Spleen (tissue), 11 donors: ENCODE data around the gene PCNX2. TPM values are rescaled to one million over a fixed set of nuclear protein-coding genes. Genes with fewer than 3 reads are reported as not detected.
A peak's percentile ranks its signal among the peaks of the same experiment; 100 is the strongest.

ENCODE experiments used
- DNase-seq: peaks from one replicate; pipeline ENCODE4 v3.0.0-alpha.2; 2020
- H3K27ac ChIP-seq, 8 donors: fragments of 200-600 bp; sonication (generic) in 7 of 8; 1 replicate in 4 of 8; 2 replicates in 4 of 8; pipeline versions ENCODE4 v1.5.0 to v1.8.0; 2016 to 2021; ENCODE audit warnings: inconsistent platforms in 4 of 8, mild to moderate bottlenecking in 4 of 8, moderate library complexity in 1 of 8
- H3K27me3 ChIP-seq, 7 donors: fragments of 200-600 bp; sonication (generic) in 6 of 7; replicated peaks in 1 of 7; 1 replicate in 4 of 7; 2 replicates in 3 of 7; pipeline versions ENCODE4 v1.5.0 to v1.8.0; 2016 to 2021; ENCODE audit warnings: inconsistent platforms in 3 of 7, mild to moderate bottlenecking in 1 of 7
- H3K36me3 ChIP-seq, 6 donors: fragments of 200-600 bp; sonication (generic) in 5 of 6; 1 replicate in 4 of 6; 2 replicates in 2 of 6; pipeline versions ENCODE4 v1.5.0 to v1.8.0; 2016 to 2021; ENCODE audit warnings: inconsistent platforms in 2 of 6
- H3K4me1 ChIP-seq, 6 donors: fragments of 200-600 bp; sonication (generic) in 5 of 6; 1 replicate in 3 of 6; 2 replicates in 3 of 6; pipeline versions ENCODE4 v1.5.0 to v1.8.0; 2016 to 2021; ENCODE audit warnings: inconsistent platforms in 3 of 6
- H3K4me3 ChIP-seq, 8 donors: fragments of 200-600 bp; sonication (generic) in 7 of 8; 1 replicate in 4 of 8; 2 replicates in 4 of 8; pipeline versions ENCODE4 v1.5.0 to v1.8.0; 2016 to 2021; ENCODE audit warnings: inconsistent platforms in 4 of 8, mild to moderate bottlenecking in 4 of 8, moderate library complexity in 2 of 8
- H3K9me3 ChIP-seq, 8 donors: fragments of 200-600 bp; sonication (generic) in 7 of 8; 1 replicate in 4 of 8; 2 replicates in 4 of 8; pipeline versions ENCODE4 v1.5.0 to v1.8.0; 2016 to 2021; ENCODE audit warnings: inconsistent platforms in 4 of 8
- POLR2A ChIP-seq, 3 donors: fragments of 450-650 bp; IDR thresholded peaks; one replicate each; pipeline ENCODE4 v1.5.1; 2017; ENCODE audit warnings: antibody characterized with exemption in 3 of 3, mild to moderate bottlenecking in 1 of 3
- POLR2AphosphoS5 ChIP-seq, 3 donors: sonication (generic); formaldehyde crosslinking; IDR thresholded peaks; one replicate each; pipeline ENCODE4 v1.5.1; 2017; ENCODE audit warnings: antibody characterized with exemption in 3 of 3
- WGBS, 5 donors: extraction: QIAGEN DNeasy Blood & Tissue Kit in 3 of 5; methylation state at CpG; one replicate each; pipeline versions ENCODE4 v1.1.5 to v1.1.7; 2013 to 2018; 5-methylcytosine and 5-hydroxymethylcytosine counted together
- intact Hi-C: fragments of 100-400 bp; cut with DNase I; formaldehyde crosslinking; loops from one replicate; pipeline ENCODE4 v1.15.0; 2023; ENCODE audit warnings: low total_unique reads
- polyA plus RNA-seq, 3 donors: library from polyadenylated mRNA; stranded (reverse); fragments of 200-250 nt; gene quantifications; one replicate each; pipeline ENCODE4 v1.2.1, GENCODE V29; 2013
- total RNA-seq, 7 donors: library from RNA; depleted of rRNA in 3 of 7; stranded (reverse); fragments of >200 nt in 3 of 7; fragmentation: NEBNext Ultra II Directional in 4 of 7; extraction: Animal tissue kit (Norgen Biotek cat#: 25700) in 4 of 7; gene quantifications; one replicate each; pipeline versions ENCODE4 v1.1.0 to v1.2.1, GENCODE V29; 2016 to 2021
- TF ChIP-seq, protein P1 (sequence below), 11 experiments: fragments of 200-600 bp in 7 of 11; fragments of 450-650 bp in 4 of 11; sonication (generic) in 4 of 11; IDR thresholded peaks in 8 of 11; conservative IDR thresholded peaks in 3 of 11; 1 replicate in 7 of 11; 2 replicates in 4 of 11; pipeline versions ENCODE4 v1.4.0 to v1.8.0; 2016 to 2021; ENCODE audit warnings: antibody characterized with exemption in 11 of 11, inconsistent platforms in 4 of 11, mild to moderate bottlenecking in 1 of 11
- donor health status: healthy with polysubstance abuse.
- donor health status: DM: no; HTN: no; CAD: no; lungs with moderate emphysema.
- donor health status: DM: no; HTN: no; CAD: no.
- donor health status: Bipolar disorder and iron deficiency.
- donor health status: healthy.
- donor health status: DM: no; HTN: no; CAD: no.
- donor health status: DM: yes; HTN: yes; CAD: no.

The PCNX2 gene
- total and polyA plus RNA-seq, 10 donors = 4.0 to 26.5 (median 15.4) TPM

DNA sequence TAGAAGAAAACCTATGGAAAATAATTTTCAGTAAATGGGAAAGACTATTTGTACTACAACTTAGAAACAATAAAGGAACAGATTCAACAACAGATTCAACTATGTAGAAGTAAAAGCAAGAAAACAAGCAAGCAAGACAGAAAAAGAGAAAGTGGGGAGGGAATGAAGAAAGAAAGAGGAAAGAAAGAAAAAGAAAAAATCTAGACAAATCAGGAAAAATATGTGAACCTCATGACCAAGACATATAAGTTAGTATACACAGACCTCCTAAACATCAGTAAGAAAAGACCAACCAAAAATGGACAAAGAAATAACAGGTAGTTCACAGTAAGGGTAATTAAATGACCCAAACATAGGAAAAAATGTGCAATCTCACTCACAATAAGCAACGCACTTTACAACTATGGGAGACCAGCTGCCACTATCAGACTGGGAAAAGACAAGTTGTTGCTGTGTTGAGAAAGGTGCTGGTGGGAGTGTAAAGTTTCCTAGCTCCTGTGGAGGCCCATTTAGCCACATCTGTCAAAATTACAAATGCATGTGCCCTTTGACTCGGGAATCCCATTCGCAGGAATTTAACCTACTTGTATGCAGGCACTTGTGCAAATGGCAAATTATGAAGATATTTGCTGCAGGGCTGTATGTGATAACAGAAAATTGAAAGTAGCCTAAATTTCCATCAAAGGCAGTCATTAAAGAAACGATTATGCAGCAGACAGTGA is 18.1 kb upstream of the PCNX2 start:
- DNase-seq = no peak
- Histone ChIP-seq H3K4me3 (no peak overlapping the region), H3K27me3 (no peaks in the 10 kb centered on the region), H3K36me3 (no peaks in the 10 kb centered on the region), H3K4me1 (no peaks in the 10 kb centered on the region), H3K9me3 (no peaks in the 10 kb centered on the region), H3K27ac (no peak overlapping the region)
- 59 to 79% (median 73%) methylated on average over 4 of the region's 4 CpGs for WGBS, 5 donors
- TF ChIP-seq, protein P1, sequence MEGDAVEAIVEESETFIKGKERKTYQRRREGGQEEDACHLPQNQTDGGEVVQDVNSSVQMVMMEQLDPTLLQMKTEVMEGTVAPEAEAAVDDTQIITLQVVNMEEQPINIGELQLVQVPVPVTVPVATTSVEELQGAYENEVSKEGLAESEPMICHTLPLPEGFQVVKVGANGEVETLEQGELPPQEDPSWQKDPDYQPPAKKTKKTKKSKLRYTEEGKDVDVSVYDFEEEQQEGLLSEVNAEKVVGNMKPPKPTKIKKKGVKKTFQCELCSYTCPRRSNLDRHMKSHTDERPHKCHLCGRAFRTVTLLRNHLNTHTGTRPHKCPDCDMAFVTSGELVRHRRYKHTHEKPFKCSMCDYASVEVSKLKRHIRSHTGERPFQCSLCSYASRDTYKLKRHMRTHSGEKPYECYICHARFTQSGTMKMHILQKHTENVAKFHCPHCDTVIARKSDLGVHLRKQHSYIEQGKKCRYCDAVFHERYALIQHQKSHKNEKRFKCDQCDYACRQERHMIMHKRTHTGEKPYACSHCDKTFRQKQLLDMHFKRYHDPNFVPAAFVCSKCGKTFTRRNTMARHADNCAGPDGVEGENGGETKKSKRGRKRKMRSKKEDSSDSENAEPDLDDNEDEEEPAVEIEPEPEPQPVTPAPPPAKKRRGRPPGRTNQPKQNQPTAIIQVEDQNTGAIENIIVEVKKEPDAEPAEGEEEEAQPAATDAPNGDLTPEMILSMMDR (IDR thresholded peaks at IDR 0.05 in 8 of 11, conservative IDR thresholded peaks at IDR 0.05 in 3 of 11) = no peak
- TF ChIP-seq POLR2AphosphoS5 (IDR thresholded peaks at IDR 0.05) (no peak), POLR2A (IDR thresholded peaks at IDR 0.05) (no peak)
- intact Hi-C loops = no loop called here

DNA sequence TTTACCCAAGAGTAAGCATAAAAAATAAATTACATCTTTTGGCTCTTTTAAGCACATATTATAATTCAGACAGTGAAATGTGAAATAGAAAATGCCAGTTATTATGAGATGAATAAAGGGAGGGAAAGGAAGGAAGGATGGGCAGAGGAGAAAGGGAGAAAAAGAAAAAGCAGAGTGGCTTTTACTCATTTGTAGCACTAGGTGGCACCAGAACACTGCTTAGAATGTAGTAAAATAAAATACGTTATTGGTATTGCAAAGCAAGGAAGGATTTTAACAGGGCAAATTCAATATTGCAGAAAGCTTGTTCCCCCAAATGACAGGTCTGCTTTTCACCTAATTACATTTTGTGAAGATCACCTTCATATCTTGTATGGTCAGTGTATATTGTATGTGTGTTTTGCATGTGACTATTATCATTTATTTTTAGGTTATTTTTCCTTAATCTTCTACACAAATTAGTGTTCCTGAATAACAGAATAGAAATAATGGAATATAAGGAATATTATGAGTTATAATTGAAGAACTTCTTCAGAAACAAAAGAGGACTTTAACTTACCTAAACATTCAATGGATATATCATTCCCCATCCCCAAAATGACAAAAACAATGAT is 9.1 kb upstream of the PCNX2 start:
- TF ChIP-seq, protein P1 (IDR thresholded peaks at IDR 0.05 in 8 of 11, conservative IDR thresholded peaks at IDR 0.05 in 3 of 11) = peak; percentile 49 to 78 (median 73)
- TF ChIP-seq POLR2AphosphoS5 (IDR thresholded peaks at IDR 0.05) = no peak
- Histone ChIP-seq H3K4me3 (no peak overlapping the region), H3K4me1 (no peaks in the 10 kb centered on the region), H3K36me3 (no peaks in the 10 kb centered on the region), H3K27me3 (peaks cover 0 to 20% (median 0%) of the 10 kb centered on the region in 7 donors), H3K27ac (no peak overlapping the region), H3K9me3 (peaks cover 0 to 9% (median 8%) of the 10 kb centered on the region in 8 donors)
- intact Hi-C loops = loop anchor here (5.0 kb wide), 2 partner anchors 488 to 758 kb away; no protein-coding TSS in a partner anchor
- 0 to 3% (median 0%) methylated on average over 1 of the region's 1 CpG for WGBS, 5 donors
- DNase-seq = no peak

DNA sequence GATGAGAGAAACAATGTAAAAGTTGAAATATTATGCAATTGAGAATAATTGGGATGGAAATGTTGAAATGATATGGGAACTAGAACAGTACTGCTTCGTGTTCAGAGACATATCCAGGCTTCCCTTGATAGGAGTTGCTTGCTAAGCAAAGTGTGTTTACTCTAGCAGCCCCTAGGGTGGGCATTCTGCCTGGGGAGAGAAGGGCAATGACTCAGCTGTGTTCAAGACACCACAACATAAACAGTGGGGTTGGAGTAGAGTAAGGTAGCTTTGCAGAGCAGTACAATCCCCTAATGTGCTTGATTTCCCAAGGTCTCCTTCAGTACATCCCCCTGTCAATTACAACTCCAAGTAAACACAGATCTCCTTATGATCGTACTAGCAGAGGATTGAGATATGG is 4.8 kb upstream of the PCNX2 start:
- 70 to 83% (median 72%) methylated on average over 2 of the region's 2 CpGs for WGBS, 5 donors
- DNase-seq = no peak
- H3K4me1 ChIP-seq = peaks cover 0 to 12% (median 4%) of the 10 kb centered on the region in 6 donors
- H3K4me3 ChIP-seq = no peak overlapping the region
- no peaks in the 10 kb centered on the region for H3K36me3 ChIP-seq
- H3K27me3 ChIP-seq = peaks cover 0 to 24% (median 0%) of the 10 kb centered on the region in 7 donors
- peaks cover 0 to 9% (median 8%) of the 10 kb centered on the region in 8 donors for H3K9me3 ChIP-seq
- TF ChIP-seq, protein P1 (IDR thresholded peaks at IDR 0.05 in 8 of 11, conservative IDR thresholded peaks at IDR 0.05 in 3 of 11) = no peak
- intact Hi-C loops = no loop called here
- H3K27ac ChIP-seq = no peak overlapping the region

DNA sequence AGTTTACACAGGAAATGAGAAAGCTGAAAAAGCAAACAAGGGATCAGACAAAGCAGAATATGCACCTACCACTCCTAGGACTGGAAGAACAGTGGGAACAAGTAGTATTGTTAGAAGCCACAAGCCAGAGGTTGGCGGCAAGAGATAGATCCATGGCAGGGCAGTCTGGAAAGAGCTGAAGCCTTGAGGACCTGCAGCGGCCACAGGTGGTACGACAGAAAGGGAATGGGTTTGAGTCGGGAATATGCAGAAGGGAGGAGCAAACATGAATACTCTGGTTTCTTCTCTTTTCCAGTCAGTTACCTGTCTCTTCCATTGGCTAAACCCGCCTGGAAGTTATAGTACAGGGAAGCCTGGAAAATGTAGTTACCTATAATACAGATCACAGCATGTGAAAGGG is 3.9 kb upstream of the PCNX2 start:
- no peaks in the 10 kb centered on the region for H3K36me3 ChIP-seq
- WGBS, 5 donors = 87 to 95% (median 91%) methylated on average over 5 of the region's 5 CpGs
- TF ChIP-seq POLR2AphosphoS5 (IDR thresholded peaks at IDR 0.05) = no peak
- no peak for TF ChIP-seq POLR2A (IDR thresholded peaks at IDR 0.05)
- TF ChIP-seq, protein P1 (IDR thresholded peaks at IDR 0.05 in 8 of 11, conservative IDR thresholded peaks at IDR 0.05 in 3 of 11) = no peak
- H3K27ac ChIP-seq = no peak overlapping the region
- H3K27me3 ChIP-seq = peaks cover 0 to 25% (median 0%) of the 10 kb centered on the region in 7 donors
- intact Hi-C loops = no loop called here
- no peak overlapping the region for H3K4me3 ChIP-seq
- DNase-seq = no peak
- peaks cover 0 to 20% (median 13%) of the 10 kb centered on the region in 6 donors for H3K4me1 ChIP-seq
- H3K9me3 ChIP-seq = peaks cover 0 to 9% (median 8%) of the 10 kb centered on the region in 8 donors
